Adipose tissue (tissue), 3 donors: ENCODE measurements around the gene PLB1. TPM values are rescaled to one million over a fixed set of nuclear protein-coding genes. Genes with fewer than 3 reads are reported as not detected.
A peak's percentile ranks its signal among the peaks of the same experiment; 100 is the strongest.

ENCODE experiments used
- H3K27ac ChIP-seq: one replicate; pipeline ENCODE4 v1.5.1; 2013; ENCODE audit warnings: low read depth, low read length
- WGBS, 3 donors: extraction: QIAGEN DNeasy Blood & Tissue Kit; methylation state at CpG; one replicate each; pipeline ENCODE4 v1.1.7; 2013; 5-methylcytosine and 5-hydroxymethylcytosine counted together
- polyA plus RNA-seq, 3 donors: library from polyadenylated mRNA; stranded (reverse); fragments of 200-250 nt; gene quantifications; one replicate each; pipeline ENCODE4 v1.2.3, GENCODE V29; 2013
- donor health status: healthy with polysubstance abuse.
- donor health status: Bipolar disorder and iron deficiency.
- donor health status: healthy.

Gene PLB1
- polyA plus RNA-seq, 3 donors = 0.61 to 16.9 (median 3.6) TPM

- 74 to 85% (median 74%) methylated on average over 8 of the region's 8 CpGs for WGBS, 3 donors
Measured at GRCh38 chr2:28610583-28611201, 114.8 kb downstream of the PLB1 start.

GRCh38 chr2:28612131-28612812 is 116.4 kb downstream of the PLB1 start:
- H3K27ac ChIP-seq = no peak overlapping the region
- 87 to 96% (median 93%) methylated on average over 8 to 9 of the region's 9 CpGs for WGBS, 3 donors

More at GRCh38 chr2:28610583-28611201, 114.8 kb downstream of the PLB1 start:
- no peak overlapping the region for H3K27ac ChIP-seq

- WGBS, 3 donors = 62 to 83% (median 69%) methylated on average over 2 of the region's 2 CpGs
- H3K27ac ChIP-seq = no peak overlapping the region
Measured at GRCh38 chr2:28613186-28613585, 117.3 kb downstream of the PLB1 start.

- H3K27ac ChIP-seq = no peak overlapping the region
- 35 to 79% (median 77%) methylated on average over 11 of the region's 11 CpGs for WGBS, 3 donors
Measured at GRCh38 chr2:28613633-28614501, 118.0 kb downstream of the PLB1 start.

- no peak overlapping the region for H3K27ac ChIP-seq
- WGBS, 3 donors = 83 to 86% (median 85%) methylated on average over 6 of the region's 6 CpGs
Measured at GRCh38 chr2:28615706-28616105, 119.8 kb downstream of the PLB1 start.

GRCh38 chr2:28616396-28616999 is 120.6 kb downstream of the PLB1 start:
- H3K27ac ChIP-seq = no peak overlapping the region

GRCh38 chr2:28617502-28618184 is 121.8 kb downstream of the PLB1 start:
- H3K27ac ChIP-seq = no peak overlapping the region
- 85 to 87% (median 87%) methylated on average over 3 of the region's 3 CpGs for WGBS, 3 donors

More at GRCh38 chr2:28616396-28616999, 120.6 kb downstream of the PLB1 start:
- WGBS, 3 donors = 72 to 75% (median 74%) methylated on average over 3 of the region's 3 CpGs

GRCh38 chr2:28618221-28619141 is 122.6 kb downstream of the PLB1 start:
- H3K27ac ChIP-seq = no peak overlapping the region
- WGBS, 3 donors = 86 to 96% (median 90%) methylated on average over 12 of the region's 12 CpGs

GRCh38 chr2:28619213-28620196 is 123.6 kb downstream of the PLB1 start:
- WGBS, 3 donors = 78 to 83% (median 82%) methylated on average over 10 of the region's 10 CpGs
- H3K27ac ChIP-seq = no peak overlapping the region

GRCh38 chr2:28620291-28620793 is 124.5 kb downstream of the PLB1 start:
- H3K27ac ChIP-seq = no peak overlapping the region
- 85 to 87% (median 86%) methylated on average over 4 to 5 of the region's 5 CpGs for WGBS, 3 donors

- H3K27ac ChIP-seq = peak overlapping the region; percentile 7
- 85 to 92% (median 89%) methylated on average over 4 of the region's 4 CpGs for WGBS, 3 donors
Measured at GRCh38 chr2:28620801-28621171, 124.9 kb downstream of the PLB1 start.

- WGBS, 3 donors = 12 to 30% (median 19%) methylated on average over 15 of the region's 15 CpGs
- H3K27ac ChIP-seq = peak overlapping the region; percentile 7
Measured at GRCh38 chr2:28621172-28622100, 125.6 kb downstream of the PLB1 start.

GRCh38 chr2:28622101-28622499 is 126.2 kb downstream of the PLB1 start:
- H3K27ac ChIP-seq = no peak overlapping the region

GRCh38 chr2:28623582-28624405 is 127.9 kb downstream of the PLB1 start:
- WGBS, 3 donors = 93 to 98% (median 97%) methylated on average over 12 of the region's 12 CpGs
- no peak overlapping the region for H3K27ac ChIP-seq

More at GRCh38 chr2:28622101-28622499, 126.2 kb downstream of the PLB1 start:
- WGBS, 3 donors = 14 to 80% (median 65%) methylated on average over 2 of the region's 2 CpGs
